Progenitor cell of endocrine pancreas (in vitro differentiated cells): ENCODE data around the gene PARP1. TPM values are rescaled to one million over a fixed set of nuclear protein-coding genes. Genes with fewer than 3 reads are reported as not detected.

Experiments
- DNase-seq: peaks from one replicate; pipeline ENCODE4 v3.0.0; 2021; ENCODE audit warnings: low spot score; ENCODE audit not compliant: unreplicated experiment
- H3K27ac Mint-ChIP-seq: 2 replicates; pipeline ENCODE4 v1.8.0; 2021; ENCODE audit warnings: mild to moderate bottlenecking, moderate library complexity, mixed read lengths
- H3K27me3 Mint-ChIP-seq: 2 replicates; pipeline ENCODE4 v1.8.0; 2021; ENCODE audit warnings: mixed read lengths
- H3K36me3 Mint-ChIP-seq: 2 replicates; pipeline ENCODE4 v1.8.0; 2022; ENCODE audit warnings: mixed read lengths; ENCODE audit not compliant: insufficient read depth
- H3K4me1 Mint-ChIP-seq: 2 replicates; pipeline ENCODE4 v1.8.0; 2021; ENCODE audit warnings: low read depth, mixed read lengths
- H3K4me3 Mint-ChIP-seq: 2 replicates; pipeline ENCODE4 v1.8.0; 2021; ENCODE audit warnings: low read depth, mild to moderate bottlenecking, moderate library complexity, mixed read lengths
- H3K9me3 Mint-ChIP-seq: 2 replicates; pipeline ENCODE4 v1.8.0; 2021; ENCODE audit warnings: low read depth, mixed read lengths
- CTCF ChIP-seq: fragments of 200-600 bp; sonication (generic); IDR thresholded peaks from one replicate; pipeline ENCODE4 v1.5.0; 2021; ENCODE audit warnings: antibody characterized with exemption, mild to moderate bottlenecking; ENCODE audit not compliant: unreplicated experiment
- total RNA-seq: library from RNA; stranded (reverse); gene quantifications from 2 replicates; pipeline ENCODE4 v1.2.1, GENCODE V29; 2021

PARP1 gene
- total RNA-seq, 1 donor from 2014 or later: 159 TPM

- H3K9me3 Mint-ChIP-seq: no peaks in the 10 kb centered on the region
- H3K27ac Mint-ChIP-seq: no peak overlapping the region
- H3K4me3 Mint-ChIP-seq: no peak overlapping the region
- DNase-seq: no peak
- no peaks in the 10 kb centered on the region for H3K27me3 Mint-ChIP-seq
- H3K36me3 Mint-ChIP-seq: peaks cover 16% of the 10 kb centered on the region
- no peak for TF ChIP-seq CTCF
- no peaks in the 10 kb centered on the region for H3K4me1 Mint-ChIP-seq
These were observed 23.2 kb downstream of the PARP1 start for GRCh38 chr1:226384717-226385116.

DNA sequence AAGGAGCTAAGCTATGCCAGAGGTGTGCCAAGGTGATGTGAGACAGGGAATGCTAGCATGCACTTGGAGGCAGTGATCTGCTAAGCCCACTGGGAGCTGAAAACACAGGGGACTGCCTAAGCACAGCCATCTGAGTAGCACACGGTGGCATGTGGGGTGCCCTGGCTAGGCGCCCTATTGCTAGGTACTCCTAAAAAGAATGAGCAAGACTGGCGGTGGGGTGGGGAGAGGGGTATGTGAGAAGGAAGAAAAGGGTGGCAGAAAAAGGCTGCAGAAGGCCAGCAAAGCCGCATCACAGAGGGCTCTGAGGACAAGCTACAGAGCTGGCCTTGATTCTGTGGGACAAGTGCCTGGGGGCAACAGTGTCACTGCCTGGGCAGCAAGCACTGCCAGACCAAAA lies 23.9 kb downstream of the PARP1 start:
- Mint-ChIP-seq H3K27me3 (no peaks in the 10 kb centered on the region), H3K27ac (peak overlapping the region; percentile 50), H3K36me3 (peaks cover 15% of the 10 kb centered on the region), H3K4me1 (no peaks in the 10 kb centered on the region), H3K4me3 (no peak overlapping the region), H3K9me3 (no peaks in the 10 kb centered on the region)
- no peak for DNase-seq
- no peak for TF ChIP-seq CTCF

- no peak for DNase-seq
- H3K27ac Mint-ChIP-seq: no peak overlapping the region
- no peaks in the 10 kb centered on the region for H3K9me3 Mint-ChIP-seq
- H3K27me3 Mint-ChIP-seq: no peaks in the 10 kb centered on the region
- peaks cover 22% of the 10 kb centered on the region for H3K36me3 Mint-ChIP-seq
- no peak for TF ChIP-seq CTCF
- no peak overlapping the region for H3K4me3 Mint-ChIP-seq
- no peaks in the 10 kb centered on the region for H3K4me1 Mint-ChIP-seq
These were observed 25.9 kb downstream of the PARP1 start for GRCh38 chr1:226382030-226382429.

DNA sequence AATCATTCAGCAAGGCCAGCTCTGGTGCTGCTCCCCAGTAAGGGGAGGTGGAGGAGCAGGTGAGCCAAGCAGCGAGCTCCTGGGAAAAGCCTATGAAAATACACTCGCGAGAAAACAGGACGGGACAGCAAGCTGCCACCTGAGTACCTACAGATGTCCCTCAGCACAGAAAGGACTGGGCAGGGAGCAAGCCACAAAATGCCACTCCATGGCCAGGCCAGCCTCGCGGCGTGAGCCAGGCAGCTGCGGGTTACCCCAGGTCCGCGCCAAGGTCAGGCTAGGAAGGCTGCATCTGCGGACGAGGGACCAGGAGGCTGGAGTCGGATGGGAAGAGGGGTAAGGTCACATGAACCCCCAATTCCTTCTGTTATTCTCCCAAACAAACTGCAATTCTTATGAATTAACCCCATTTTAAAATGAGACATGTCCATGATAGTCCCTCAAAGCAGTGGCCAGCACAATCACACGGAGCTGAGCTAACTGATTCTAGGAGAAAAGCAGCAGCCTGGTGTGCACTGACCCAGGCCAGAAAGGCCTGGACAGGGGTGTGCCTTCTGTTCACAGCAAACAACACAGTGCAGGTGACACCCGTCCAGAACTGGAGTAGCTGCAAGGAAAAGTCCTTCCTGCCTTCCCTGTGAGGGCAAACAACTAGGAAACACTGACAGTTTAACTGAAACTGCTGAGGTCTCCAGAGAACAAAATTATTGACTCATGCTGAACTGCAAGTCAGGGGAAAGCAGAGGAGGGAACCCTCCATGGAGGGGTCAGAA lies 26.5 kb downstream of the PARP1 start:
- H3K36me3 Mint-ChIP-seq: peaks cover 29% of the 10 kb centered on the region
- no peak overlapping the region for H3K27ac Mint-ChIP-seq
- TF ChIP-seq CTCF: no peak
- no peak overlapping the region for H3K4me3 Mint-ChIP-seq
- no peaks in the 10 kb centered on the region for H3K4me1 Mint-ChIP-seq
- H3K9me3 Mint-ChIP-seq: no peaks in the 10 kb centered on the region
- DNase-seq: no peak
- H3K27me3 Mint-ChIP-seq: no peaks in the 10 kb centered on the region

DNA sequence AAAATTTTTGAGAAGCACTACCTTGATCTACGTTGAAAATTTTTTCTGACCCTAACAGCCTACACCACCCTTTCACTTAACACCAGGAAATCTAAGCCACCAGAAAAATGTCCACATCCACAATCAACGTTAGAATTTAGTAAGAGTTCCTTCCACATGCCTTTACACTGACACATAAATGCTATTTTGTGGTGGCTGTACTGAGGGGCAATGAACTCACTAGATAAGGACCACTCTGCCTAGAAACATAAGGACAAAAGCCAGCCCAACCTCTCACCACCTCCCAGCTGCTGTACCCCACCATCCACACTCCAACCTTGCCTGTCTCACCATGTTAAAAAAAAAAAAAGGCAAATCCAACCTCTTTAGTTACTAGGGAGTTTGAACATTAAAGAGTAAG lies 29.8 kb downstream of the PARP1 start:
- H3K36me3 Mint-ChIP-seq: peaks cover 37% of the 10 kb centered on the region
- H3K4me1 Mint-ChIP-seq: no peaks in the 10 kb centered on the region
- no peaks in the 10 kb centered on the region for H3K27me3 Mint-ChIP-seq
- no peaks in the 10 kb centered on the region for H3K9me3 Mint-ChIP-seq
- no peak overlapping the region for H3K27ac Mint-ChIP-seq
- H3K4me3 Mint-ChIP-seq: no peak overlapping the region
- no peak for DNase-seq
- TF ChIP-seq CTCF: no peak
